ENCODE data around the gene NR6A1. TPM values are rescaled to one million over a fixed set of nuclear protein-coding genes. Genes with fewer than 3 reads are reported as not detected.

Gene NR6A1
- total and polyA plus RNA-seq, 2 of the 13 experiments (the other 11 are each of a cell fraction or from before 2014, with no cell fraction given) = 28.1 to 31.5 TPM

GRCh38 chr9:124510650-124511425 lies 260.3 kb downstream of the NR6A1 start (continued):
- TF ChIP-seq ZSCAN31 (CRISPR knock-in tag; IDR thresholded peaks at IDR 0.05; ENCODE audit: low read depth) (no peak; the same call in 1 of the 2 replicates), ZNF557 (CRISPR knock-in tag; IDR thresholded peaks at IDR 0.05) (no peak), RARA (CRISPR knock-in tag; IDR thresholded peaks at IDR 0.05) (peak; percentile 68), SMAD1 (CRISPR knock-in tag; IDR thresholded peaks at IDR 0.05; ENCODE audit: borderline replicate concordance, low read depth) (no peak), ZNF547 (CRISPR knock-in tag; IDR thresholded peaks at IDR 0.05) (peak; percentile 86), KLF12 (CRISPR knock-in tag; IDR thresholded peaks at IDR 0.05; ENCODE audit: borderline replicate concordance) (no peak), MED13 (CRISPR knock-in tag; IDR thresholded peaks at IDR 0.05) (no peak; the same call in 1 of the 2 replicates), ATF3 (CRISPR knock-in tag; IDR thresholded peaks at IDR 0.05) (no peak), PAWR (CRISPR knock-in tag; IDR thresholded peaks at IDR 0.05; ENCODE audit: borderline replicate concordance) (no peak), SOX6 (IDR thresholded peaks at IDR 0.05) (no peak), SOX6 (CRISPR knock-in tag; IDR thresholded peaks at IDR 0.05) (peak; percentile 89), ZNF354B (CRISPR knock-in tag; IDR thresholded peaks at IDR 0.05) (no peak), SMAD9 (CRISPR knock-in tag; IDR thresholded peaks at IDR 0.05) (no peak), RBM39 (IDR thresholded peaks at IDR 0.05; ENCODE audit: low read depth, low read length, poor library complexity, severe bottlenecking) (no peak), ZBTB25 (CRISPR knock-in tag; IDR thresholded peaks at IDR 0.05) (0 out of 2 replicates have a peak, but pooled peaks have one; percentile 22), PREB (CRISPR knock-in tag; IDR thresholded peaks at IDR 0.05) (no peak), CC2D1A (CRISPR knock-in tag; IDR thresholded peaks at IDR 0.05) (no peak), TBL1XR1 (IDR thresholded peaks at IDR 0.05; ENCODE audit: borderline replicate concordance, low read length, partially characterized antibody) (no peak), ZKSCAN1 (IDR thresholded peaks at IDR 0.05; ENCODE audit: low read length) (no peak), IRF1 (CRISPR knock-in tag; IDR thresholded peaks at IDR 0.05; ENCODE audit: low read depth) (no peak), ZNF251 (CRISPR knock-in tag; IDR thresholded peaks at IDR 0.05) (no peak), ZNF720 (CRISPR knock-in tag; IDR thresholded peaks at IDR 0.05) (no peak), THAP7 (CRISPR knock-in tag; IDR thresholded peaks at IDR 0.05) (no peak), ZFX (CRISPR knock-in tag; IDR thresholded peaks at IDR 0.05; ENCODE audit: low read depth) (peak; percentile 68), ZNF747 (CRISPR knock-in tag; IDR thresholded peaks at IDR 0.05; ENCODE audit: borderline replicate concordance) (no peak), STAG1 (CRISPR knock-in tag; IDR thresholded peaks at IDR 0.05) (no peak), ZNF256 (CRISPR knock-in tag; conservative IDR thresholded peaks at IDR 0.05) (no peak)
